ENCODE data around the gene RBMS3. TPM values are rescaled to one million over a fixed set of nuclear protein-coding genes. Genes with fewer than 3 reads are reported as not detected.

RBMS3 gene
- total and polyA plus RNA-seq, 4 donors, result 4.8 to 117 (median 29.4) TPM

DNA sequence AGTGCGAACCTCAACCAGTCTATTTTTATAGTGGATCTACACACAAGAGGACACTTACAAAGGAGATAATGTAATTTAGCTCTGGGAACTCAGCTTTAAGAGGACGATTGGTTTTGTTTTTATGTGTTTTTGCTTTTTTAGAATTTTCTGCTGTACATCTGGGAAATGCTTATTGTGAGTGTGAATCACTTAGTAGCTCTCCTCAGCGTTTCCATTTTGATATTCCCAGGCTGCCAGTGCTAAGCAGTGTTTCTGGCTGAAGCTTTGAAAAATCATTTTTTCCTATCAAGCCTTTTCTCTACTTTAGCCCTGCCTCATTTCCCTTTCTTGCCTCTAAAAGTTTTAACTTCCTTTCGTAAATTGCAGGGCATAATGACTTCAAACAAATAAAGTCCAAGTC is 117.9 kb downstream of the RBMS3 start:
- Histone ChIP-seq H3K27me3 (ENCODE audit: control insufficient read depth in 3 of 3, insufficient read depth in 3 of 3, low read length in 2 of 3) (no peaks in the 10 kb centered on the region), H3K36me3 (ENCODE audit: control insufficient read depth in 4 of 4, insufficient read depth in 4 of 4, low read length in 4 of 4) (no peaks in the 10 kb centered on the region), H3K27ac (ENCODE audit: low read depth in 1 of 2, low read length in 1 of 2) (no peak overlapping the region), H3K4me1 (ENCODE audit: control insufficient read depth in 5 of 5, insufficient read depth in 5 of 5, low read length in 5 of 5) (peaks cover 0 to 6% (median 0%) of the 10 kb centered on the region in 5 donors), H3K9me3 (ENCODE audit: control insufficient read depth in 4 of 4, insufficient read depth in 3 of 4, low read length in 3 of 4) (no peaks in the 10 kb centered on the region), H3K4me3 (no peak overlapping the region), H3K9ac (ENCODE audit: insufficient read depth in 1 of 2, low read length in 2 of 2) (no peak overlapping the region)
- no peak for DNase-seq
- no peak for ATAC-seq (ENCODE audit: insufficient read depth, low FRiP score)
- 78 to 86% methylated on average over 4 of the region's 4 CpGs for WGBS, 2 donors
- TF ChIP-seq, protein P1, sequence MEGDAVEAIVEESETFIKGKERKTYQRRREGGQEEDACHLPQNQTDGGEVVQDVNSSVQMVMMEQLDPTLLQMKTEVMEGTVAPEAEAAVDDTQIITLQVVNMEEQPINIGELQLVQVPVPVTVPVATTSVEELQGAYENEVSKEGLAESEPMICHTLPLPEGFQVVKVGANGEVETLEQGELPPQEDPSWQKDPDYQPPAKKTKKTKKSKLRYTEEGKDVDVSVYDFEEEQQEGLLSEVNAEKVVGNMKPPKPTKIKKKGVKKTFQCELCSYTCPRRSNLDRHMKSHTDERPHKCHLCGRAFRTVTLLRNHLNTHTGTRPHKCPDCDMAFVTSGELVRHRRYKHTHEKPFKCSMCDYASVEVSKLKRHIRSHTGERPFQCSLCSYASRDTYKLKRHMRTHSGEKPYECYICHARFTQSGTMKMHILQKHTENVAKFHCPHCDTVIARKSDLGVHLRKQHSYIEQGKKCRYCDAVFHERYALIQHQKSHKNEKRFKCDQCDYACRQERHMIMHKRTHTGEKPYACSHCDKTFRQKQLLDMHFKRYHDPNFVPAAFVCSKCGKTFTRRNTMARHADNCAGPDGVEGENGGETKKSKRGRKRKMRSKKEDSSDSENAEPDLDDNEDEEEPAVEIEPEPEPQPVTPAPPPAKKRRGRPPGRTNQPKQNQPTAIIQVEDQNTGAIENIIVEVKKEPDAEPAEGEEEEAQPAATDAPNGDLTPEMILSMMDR (IDR thresholded peaks at IDR 0.05; ENCODE audit: control extremely low read depth, extremely low read depth), result no peak

DNA sequence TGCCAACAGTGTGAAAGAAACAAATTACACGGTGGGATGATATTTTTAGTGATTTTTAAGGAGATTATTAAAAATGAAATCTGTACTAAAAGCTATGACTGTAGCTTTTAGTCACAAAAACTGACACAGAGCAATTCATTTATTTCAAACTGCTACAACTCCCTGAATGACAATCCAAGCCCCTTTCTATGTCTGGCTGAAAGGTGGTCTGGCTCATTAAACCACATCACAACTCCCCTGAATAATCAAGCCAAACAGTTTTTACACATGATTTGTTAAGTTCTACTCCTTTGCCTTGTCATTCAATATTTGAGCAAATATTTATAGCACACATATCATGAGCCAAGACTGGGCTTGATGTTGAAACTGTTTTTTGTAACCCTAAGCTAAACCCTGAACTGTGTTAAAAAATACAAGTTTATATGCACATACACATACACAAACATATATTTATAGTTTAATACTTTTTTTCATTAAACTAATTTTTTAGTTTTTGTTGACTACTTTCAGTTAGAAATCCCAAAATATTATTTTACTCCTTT is 125.5 kb downstream of the RBMS3 start:
- Histone ChIP-seq H3K27ac (ENCODE audit: low read depth in 1 of 2, low read length in 1 of 2) (no peak overlapping the region), H3K9me3 (ENCODE audit: control insufficient read depth in 4 of 4, insufficient read depth in 3 of 4, low read length in 3 of 4) (no peaks in the 10 kb centered on the region), H3K27me3 (ENCODE audit: control insufficient read depth in 3 of 3, insufficient read depth in 3 of 3, low read length in 2 of 3) (no peaks in the 10 kb centered on the region), H3K9ac (ENCODE audit: insufficient read depth in 1 of 2, low read length in 2 of 2) (no peak overlapping the region), H3K36me3 (ENCODE audit: control insufficient read depth in 4 of 4, insufficient read depth in 4 of 4, low read length in 4 of 4) (no peaks in the 10 kb centered on the region), H3K4me1 (ENCODE audit: control insufficient read depth in 5 of 5, insufficient read depth in 5 of 5, low read length in 5 of 5) (peaks cover 0 to 21% (median 13%) of the 10 kb centered on the region in 5 donors), H3K4me3 (no peak overlapping the region)
- TF ChIP-seq, protein P1 (IDR thresholded peaks at IDR 0.05; ENCODE audit: control extremely low read depth, extremely low read depth), result no peak
- ATAC-seq (ENCODE audit: insufficient read depth, low FRiP score) (no peak), DNase-seq (peak in 1 of 3 donors; percentile 67)
- 38 to 41% methylated on average over 1 of the region's 1 CpG for WGBS, 2 donors

DNA sequence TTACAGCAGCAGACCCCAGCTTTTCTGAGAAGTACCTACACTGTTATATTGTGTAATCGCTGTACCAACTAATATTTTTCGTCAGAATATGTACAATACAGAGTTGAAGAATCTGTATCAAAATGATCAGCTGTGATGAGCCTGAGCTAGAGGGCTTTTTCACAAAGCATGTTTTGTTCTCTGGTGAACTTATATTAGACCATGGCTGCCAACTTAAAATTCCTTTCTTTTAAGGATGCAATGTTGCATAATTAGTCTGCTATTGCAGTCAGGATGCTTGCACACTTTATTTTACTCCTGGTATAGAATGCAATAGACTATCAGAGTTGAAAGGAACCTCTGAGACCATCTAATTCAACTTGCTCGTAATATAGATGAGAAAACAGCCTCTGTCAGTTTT is 127.8 kb downstream of the RBMS3 start:
- no peaks in the 10 kb centered on the region for H3K36me3 ChIP-seq (ENCODE audit: control insufficient read depth in 4 of 4, insufficient read depth in 4 of 4, low read length in 4 of 4)
- TF ChIP-seq, protein P1 (IDR thresholded peaks at IDR 0.05; ENCODE audit: control extremely low read depth, extremely low read depth), result no peak
- no peaks in the 10 kb centered on the region for H3K9me3 ChIP-seq (ENCODE audit: control insufficient read depth in 4 of 4, insufficient read depth in 3 of 4, low read length in 3 of 4)
- peaks cover 0 to 22% (median 13%) of the 10 kb centered on the region in 5 donors for H3K4me1 ChIP-seq (ENCODE audit: control insufficient read depth in 5 of 5, insufficient read depth in 5 of 5, low read length in 5 of 5)
- DNase-seq (peak in 1 of 3 donors; percentile 28), ATAC-seq (ENCODE audit: insufficient read depth, low FRiP score) (no peak)
- H3K9ac ChIP-seq (ENCODE audit: insufficient read depth in 1 of 2, low read length in 2 of 2), result no peak overlapping the region
- H3K4me3 ChIP-seq, result no peak overlapping the region
- H3K27ac ChIP-seq (ENCODE audit: low read depth in 1 of 2, low read length in 1 of 2), result no peak overlapping the region
- 93 to 97% methylated on average over 3 of the region's 3 CpGs for WGBS, 2 donors
- H3K27me3 ChIP-seq (ENCODE audit: control insufficient read depth in 3 of 3, insufficient read depth in 3 of 3, low read length in 2 of 3), result no peaks in the 10 kb centered on the region

DNA sequence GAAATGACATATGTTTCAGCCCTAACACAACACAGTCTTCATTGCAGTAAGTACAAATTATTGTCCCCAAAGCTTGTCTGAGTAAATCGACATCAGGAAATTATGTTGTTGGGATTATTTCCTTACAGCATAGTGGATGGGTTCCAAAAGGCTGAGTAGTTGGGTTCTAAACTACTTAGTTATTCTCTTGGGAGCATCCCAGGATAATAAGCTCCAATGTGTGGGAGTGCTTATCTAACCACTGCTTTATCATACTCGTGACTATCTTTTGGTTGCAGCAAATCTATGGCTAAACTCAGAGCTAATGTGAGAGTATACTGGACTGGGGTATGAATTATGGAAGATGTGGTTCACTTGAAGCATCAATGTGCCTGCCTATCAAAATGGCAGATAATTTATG is 128.5 kb downstream of the RBMS3 start:
- WGBS, 2 donors, result 71 to 79% methylated on average over 2 of the region's 2 CpGs
- Histone ChIP-seq H3K27ac (ENCODE audit: low read depth in 1 of 2, low read length in 1 of 2) (no peak overlapping the region), H3K9me3 (ENCODE audit: control insufficient read depth in 4 of 4, insufficient read depth in 3 of 4, low read length in 3 of 4) (no peaks in the 10 kb centered on the region), H3K36me3 (ENCODE audit: control insufficient read depth in 4 of 4, insufficient read depth in 4 of 4, low read length in 4 of 4) (no peaks in the 10 kb centered on the region), H3K27me3 (ENCODE audit: control insufficient read depth in 3 of 3, insufficient read depth in 3 of 3, low read length in 2 of 3) (no peaks in the 10 kb centered on the region), H3K4me1 (ENCODE audit: control insufficient read depth in 5 of 5, insufficient read depth in 5 of 5, low read length in 5 of 5) (peaks cover 0 to 25% (median 13%) of the 10 kb centered on the region in 5 donors), H3K9ac (ENCODE audit: insufficient read depth in 1 of 2, low read length in 2 of 2) (no peak overlapping the region), H3K4me3 (no peak overlapping the region)
- ATAC-seq (ENCODE audit: insufficient read depth, low FRiP score), result no peak
- TF ChIP-seq, protein P1 (IDR thresholded peaks at IDR 0.05; ENCODE audit: control extremely low read depth, extremely low read depth), result no peak
- DNase-seq, result no peak

Measured in lung (tissue), 12 donors.